Measurements from ENCODE around the gene IDH2. TPM values are rescaled to one million over a fixed set of nuclear protein-coding genes. Genes with fewer than 3 reads are reported as not detected.

The IDH2 gene
- total RNA-seq, 1 donor from 2014 or later: 18.5 TPM

DNA sequence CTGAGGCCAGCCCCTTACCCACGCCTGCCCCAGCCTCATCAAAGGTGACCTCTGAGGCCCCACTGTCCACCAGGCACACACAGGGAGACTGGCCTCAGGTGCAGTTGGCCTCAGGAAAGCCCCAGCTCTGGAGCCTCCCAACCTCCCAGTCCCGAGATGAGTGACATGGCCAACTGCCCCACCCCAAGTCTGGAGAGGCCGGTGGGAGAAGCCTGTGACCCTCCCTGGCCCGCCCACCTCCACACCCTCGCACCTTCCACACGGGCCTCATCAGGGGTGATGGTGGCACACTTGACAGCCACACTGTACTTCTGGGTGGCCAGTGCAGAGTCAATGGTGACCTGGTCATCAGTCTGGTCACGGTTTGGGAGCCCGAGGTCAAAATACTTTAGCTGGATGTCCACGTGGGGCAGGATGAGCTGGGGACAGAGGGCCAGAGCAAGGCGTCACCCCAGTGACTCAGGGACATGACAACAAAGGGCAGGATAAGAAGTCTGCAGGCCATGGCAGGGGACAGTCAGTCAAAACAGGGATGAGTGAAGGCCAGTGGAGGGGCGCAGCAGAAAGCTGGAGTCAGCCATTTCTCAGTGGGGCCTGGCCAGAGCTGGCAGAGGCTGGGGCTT, 11.9 kb downstream of the IDH2 start:
- DNase-seq (ENCODE audit: low spot score): no peak
- ATAC-seq: no peak
- intact Hi-C loops (cut with DNase I): no loop called here

GRCh38 chr15:90087454-90088154, 14.7 kb downstream of the IDH2 start:
- ATAC-seq: peak; percentile 40
- intact Hi-C loops (cut with DNase I): loop anchor here (10.0 kb wide), 1 partner anchor 343 kb away; no protein-coding TSS in a partner anchor

GRCh38 chr15:90086868-90087268, 15.4 kb downstream of the IDH2 start:
- DNase-seq (ENCODE audit: low spot score): no peak
- ATAC-seq: no peak
- intact Hi-C loops (cut with DNase I): loop anchor here (10.0 kb wide), 1 partner anchor 342 kb away; no protein-coding TSS in a partner anchor

More at GRCh38 chr15:90087454-90088154, 14.7 kb downstream of the IDH2 start:
- DNase-seq (ENCODE audit: low spot score): no peak

DNA sequence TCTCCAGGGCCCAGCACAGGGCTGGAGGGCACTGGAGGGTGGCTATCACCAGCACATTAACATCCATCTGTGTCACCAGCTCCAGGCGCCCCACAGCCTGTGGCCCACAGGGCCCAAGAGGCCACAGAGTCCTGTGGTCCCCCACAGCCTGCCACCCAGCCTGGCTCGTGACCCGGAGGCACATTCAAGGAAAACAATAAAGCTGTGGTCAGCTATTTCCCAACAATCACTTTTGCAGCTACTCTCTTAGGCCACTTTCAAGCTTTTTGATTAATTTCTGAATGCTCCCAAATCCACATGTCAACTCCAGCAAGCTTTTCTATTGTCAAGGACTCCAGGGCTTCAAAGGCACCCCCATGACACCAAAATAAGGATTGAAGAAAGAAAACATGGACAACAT, 16.7 kb downstream of the IDH2 start:
- intact Hi-C loops (cut with DNase I): loop anchor here (10.0 kb wide), 1 partner anchor 341 kb away; no protein-coding TSS in a partner anchor
- DNase-seq (ENCODE audit: low spot score): no peak
- no peak for ATAC-seq

- ATAC-seq (no peak), DNase-seq (ENCODE audit: low spot score) (no peak)
- intact Hi-C loops (cut with DNase I): loop anchor here (10.0 kb wide), 1 partner anchor 340 kb away; no protein-coding TSS in a partner anchor
These were observed 17.3 kb downstream of the IDH2 start for GRCh38 chr15:90084876-90085423.

DNA sequence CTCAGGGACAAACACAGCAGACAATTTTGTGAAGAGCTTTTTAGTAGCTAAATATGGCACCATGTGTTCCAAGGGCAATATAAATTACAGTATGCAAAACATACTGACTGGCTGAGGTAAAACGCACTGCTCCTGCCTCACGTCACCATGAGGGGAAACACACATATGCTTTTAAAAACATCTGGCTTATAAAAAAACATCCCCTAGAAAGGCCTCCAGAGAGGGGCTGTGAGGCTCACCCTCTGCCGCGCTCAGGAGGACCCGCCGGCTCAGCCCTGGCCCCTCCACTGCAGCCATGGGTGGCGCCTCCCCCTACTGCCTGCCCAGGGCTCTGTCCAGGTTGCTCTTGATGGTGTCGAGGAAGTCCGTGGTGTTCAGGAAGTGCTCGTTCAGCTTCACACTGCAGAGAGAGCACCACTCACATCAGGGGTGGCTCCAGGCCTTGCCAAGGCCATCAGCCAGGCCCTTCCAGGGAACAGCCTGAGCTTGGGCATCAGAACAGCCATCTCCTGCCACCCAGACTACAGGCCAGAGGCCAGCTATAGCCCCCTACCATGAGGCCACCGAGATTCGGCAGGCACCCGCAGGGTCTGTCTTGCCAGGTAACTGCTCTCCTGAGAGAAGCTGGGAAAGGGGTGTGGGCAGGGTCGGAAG, 18.2 kb downstream of the IDH2 start:
- intact Hi-C loops (cut with DNase I): loop anchor here (10.0 kb wide), 1 partner anchor 339 kb away; no protein-coding TSS in a partner anchor
- ATAC-seq (no peak), DNase-seq (ENCODE audit: low spot score) (no peak)

- DNase-seq (ENCODE audit: low spot score): no peak
- no peak for ATAC-seq
- intact Hi-C loops (cut with DNase I): loop anchor here (10.0 kb wide), 1 partner anchor 339 kb away; no protein-coding TSS in a partner anchor
These were observed 18.8 kb downstream of the IDH2 start for GRCh38 chr15:90083419-90083818.

- intact Hi-C loops (cut with DNase I): loop anchor here (10.0 kb wide), 1 partner anchor 337 kb away; no protein-coding TSS in a partner anchor
- DNase-seq (ENCODE audit: low spot score): no peak
- peak; percentile 6 for ATAC-seq
These were observed 20.0 kb downstream of the IDH2 start for GRCh38 chr15:90082140-90082715.

DNA sequence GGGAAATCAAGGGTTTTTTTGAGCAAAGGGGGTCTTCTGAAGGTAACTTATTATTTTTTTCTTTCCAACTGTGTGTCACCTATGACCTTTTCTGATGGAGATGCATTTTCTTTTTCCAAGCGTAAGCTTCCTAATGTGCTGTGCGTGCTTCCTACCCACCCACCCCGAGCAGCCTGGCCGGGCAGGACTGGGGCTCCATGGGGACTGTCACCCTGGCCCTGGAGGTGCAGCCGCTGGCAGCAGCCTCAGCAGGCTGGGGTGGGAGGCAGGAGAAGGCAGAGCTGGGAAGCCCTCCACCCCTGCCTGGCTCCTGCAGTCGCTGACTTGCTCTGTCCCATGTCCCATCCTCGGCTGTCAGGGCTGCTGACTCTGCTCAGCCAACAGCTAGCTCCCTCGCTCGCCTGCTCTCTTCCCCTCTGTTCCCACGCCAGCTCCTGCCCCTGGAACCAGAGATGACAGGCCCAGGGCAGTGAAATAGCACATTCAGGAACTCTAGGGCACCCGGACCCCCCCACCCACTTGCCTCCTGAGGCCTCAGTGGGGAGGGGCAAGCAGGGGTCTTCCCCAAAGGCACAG, 21.4 kb downstream of the IDH2 start:
- no peak for ATAC-seq
- intact Hi-C loops (cut with DNase I): loop anchor here (10.0 kb wide), 1 partner anchor 336 kb away; no protein-coding TSS in a partner anchor

GRCh38 chr15:90080458-90080755, 21.9 kb downstream of the IDH2 start:
- DNase-seq (ENCODE audit: low spot score) (no peak), ATAC-seq (no peak)
- intact Hi-C loops (cut with DNase I): loop anchor here (10.0 kb wide), 1 partner anchor 336 kb away; no protein-coding TSS in a partner anchor

More for the DNA sequence above, 21.4 kb downstream of the IDH2 start:
- DNase-seq (ENCODE audit: low spot score): no peak

DNA sequence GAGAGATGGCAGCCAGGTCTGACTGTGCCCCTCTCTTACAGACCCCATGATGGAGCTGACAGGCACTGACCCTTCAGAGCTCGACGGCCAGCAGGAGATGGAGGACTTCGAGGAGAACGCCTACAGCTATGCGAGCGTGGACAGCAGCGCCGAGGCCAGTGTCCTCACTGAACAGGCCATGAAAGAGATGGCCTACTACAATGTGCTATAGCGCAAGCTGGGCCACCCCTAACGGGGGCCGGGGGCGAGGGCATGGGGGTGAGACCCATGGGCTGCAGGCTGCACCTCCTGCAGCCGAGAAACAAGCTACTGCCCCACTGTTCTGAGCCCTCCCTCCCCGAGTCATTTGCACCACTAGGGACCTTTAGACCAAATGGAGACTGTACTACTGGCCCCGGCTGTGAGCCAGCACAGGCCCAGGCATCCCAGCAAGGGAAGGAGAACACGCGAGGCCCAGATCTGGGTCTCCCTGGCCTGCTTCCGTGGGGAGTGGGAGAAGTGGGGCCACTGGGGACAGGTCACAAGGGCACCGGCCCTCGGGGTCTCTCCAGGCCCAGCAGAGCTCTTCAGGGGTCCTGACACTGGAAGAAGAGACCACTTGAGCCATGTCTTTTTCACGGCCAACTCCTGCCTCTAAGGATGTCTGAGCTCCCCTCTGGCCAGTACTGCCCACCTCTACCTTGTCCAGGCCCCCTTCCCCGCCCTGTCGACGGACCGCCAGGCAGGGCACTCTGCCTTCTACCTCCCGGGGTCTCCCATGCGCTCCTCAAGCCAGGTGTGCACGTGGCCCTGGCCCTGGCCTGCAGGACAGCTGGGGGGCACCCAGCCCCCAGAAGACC, 22.4 kb downstream of the IDH2 start:
- DNase-seq (ENCODE audit: low spot score): no peak
- intact Hi-C loops (cut with DNase I): loop anchor here (10.0 kb wide), 1 partner anchor 335 kb away; no protein-coding TSS in a partner anchor
- no peak for ATAC-seq

- intact Hi-C loops (cut with DNase I): no loop called here
- ATAC-seq (no peak), DNase-seq (ENCODE audit: low spot score) (no peak)
These were observed 23.3 kb downstream of the IDH2 start for GRCh38 chr15:90078965-90079364.

DNA sequence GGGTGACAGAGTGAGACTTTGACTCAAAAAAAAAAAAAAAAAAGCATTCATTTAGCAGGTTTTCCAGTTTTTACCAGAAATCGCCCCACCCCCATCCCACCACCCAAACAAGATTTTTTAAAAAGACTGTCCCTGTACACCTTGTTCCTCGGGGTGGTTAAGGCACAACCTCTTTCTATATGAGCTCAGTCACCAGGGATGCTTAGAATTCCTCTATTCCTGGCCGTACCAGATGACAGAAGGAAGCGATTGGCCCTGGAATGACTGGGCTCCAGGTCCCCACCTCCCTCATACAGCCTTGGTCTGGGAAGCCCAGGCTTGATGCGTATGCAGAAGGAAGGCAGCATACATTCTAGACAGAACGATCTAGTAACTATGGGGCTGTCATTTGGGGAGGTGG, 25.6 kb downstream of the IDH2 start:
- DNase-seq (ENCODE audit: low spot score) (no peak), ATAC-seq (no peak)
- intact Hi-C loops (cut with DNase I): no loop called here

DNA sequence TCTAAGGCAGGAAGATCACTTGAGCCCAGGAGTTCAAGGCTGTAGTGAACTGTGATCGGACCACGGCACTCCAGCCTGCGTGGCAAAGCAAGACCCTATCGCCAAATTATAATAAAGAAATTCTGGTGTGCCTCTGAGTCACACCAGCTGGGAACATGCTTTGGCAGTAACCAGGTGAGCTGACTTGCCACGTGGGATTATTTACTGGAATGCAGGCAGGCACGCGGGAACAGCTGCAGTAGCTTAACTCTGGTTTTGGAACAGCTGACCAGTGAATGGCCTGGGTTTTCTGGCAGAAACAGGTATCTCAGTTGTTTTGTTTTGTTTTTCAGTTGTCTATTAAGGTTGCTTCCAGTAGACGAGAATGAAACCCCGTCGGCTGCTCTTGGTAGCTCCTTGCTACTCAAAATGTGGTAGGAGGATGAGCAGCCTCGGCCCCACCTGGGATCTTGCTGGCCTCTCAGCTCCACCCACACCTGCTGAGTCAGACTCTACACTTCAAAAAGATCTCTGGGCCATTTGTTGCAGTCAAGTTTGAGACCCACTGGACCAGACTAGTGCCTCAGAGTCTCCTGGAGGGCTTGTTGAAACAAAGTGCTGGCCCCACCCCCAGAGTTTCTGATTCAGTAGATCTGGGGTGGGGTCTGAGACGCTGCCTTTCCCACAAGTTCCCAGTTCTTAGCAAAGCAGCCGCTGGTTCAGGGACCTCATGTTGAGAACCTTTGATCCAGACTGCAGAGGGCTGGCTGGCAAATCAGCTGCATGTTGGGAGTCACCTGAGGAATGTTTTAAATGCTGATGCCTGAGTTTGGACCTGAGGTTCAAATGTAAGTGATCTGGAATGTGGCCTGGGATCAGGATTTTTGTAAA, 26.6 kb downstream of the IDH2 start:
- no peak for ATAC-seq
- DNase-seq (ENCODE audit: low spot score): no peak
- intact Hi-C loops (cut with DNase I): no loop called here

DNA sequence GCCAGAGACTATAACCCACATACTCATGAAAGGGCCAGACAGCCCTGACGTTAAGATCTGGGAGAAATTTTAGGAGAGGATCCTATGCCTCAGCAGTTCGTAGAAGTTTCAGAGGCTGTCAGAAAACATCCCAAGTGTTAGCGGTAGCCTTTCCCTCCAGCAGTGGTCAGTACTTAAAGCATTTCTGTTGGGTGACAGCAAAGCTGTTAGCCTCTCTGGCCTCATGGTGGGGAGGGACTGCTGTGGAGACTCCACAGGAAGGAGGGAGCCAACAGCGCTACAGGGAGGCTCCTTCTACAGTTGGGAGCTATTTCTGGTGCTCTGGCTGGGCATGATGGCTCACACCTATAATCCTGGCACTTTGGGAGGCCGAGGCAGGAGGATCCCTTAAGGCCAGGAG, 27.4 kb downstream of the IDH2 start:
- intact Hi-C loops (cut with DNase I): loop anchor here (5.0 kb wide), 1 partner anchor 168 kb away; no protein-coding TSS in a partner anchor
- DNase-seq (ENCODE audit: low spot score): no peak
- ATAC-seq: no peak

DNA sequence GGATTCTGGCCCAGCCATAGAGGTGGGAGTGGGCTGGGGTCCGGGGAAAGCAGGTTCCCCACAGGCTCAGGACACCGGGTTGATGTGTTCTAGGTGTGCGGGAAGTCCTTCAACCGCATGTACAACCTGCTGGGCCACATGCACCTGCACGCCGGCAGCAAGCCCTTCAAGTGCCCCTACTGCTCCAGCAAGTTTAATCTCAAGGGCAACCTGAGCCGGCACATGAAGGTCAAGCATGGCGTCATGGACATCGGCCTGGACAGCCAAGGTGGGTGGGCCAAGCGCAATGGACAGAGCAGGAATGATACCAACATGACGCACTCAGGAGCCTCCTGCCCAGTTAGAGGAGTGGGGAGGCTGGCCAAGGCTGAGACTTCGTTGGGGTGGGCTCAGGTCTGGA, 28.2 kb downstream of the IDH2 start:
- DNase-seq (ENCODE audit: low spot score): no peak
- intact Hi-C loops (cut with DNase I): loop anchor here (5.0 kb wide), 1 partner anchor 167 kb away; no protein-coding TSS in a partner anchor
- no peak for ATAC-seq
